Colonic mucosa (tissue), 4 donors: Measurements from ENCODE around the gene ISG20. TPM values are rescaled to one million over a fixed set of nuclear protein-coding genes. Genes with fewer than 3 reads are reported as not detected.

ENCODE experiments used
- DNase-seq: peaks from one replicate; pipeline ENCODE4 v3.0.0-alpha.2; 2020
- H3K27ac ChIP-seq: fragments of 200-600 bp; one replicate; pipeline ENCODE4 v1.8.0; 2021
- H3K27me3 ChIP-seq: fragments of 200-600 bp; one replicate; pipeline ENCODE4 v1.8.0; 2021
- H3K36me3 ChIP-seq: fragments of 200-600 bp; one replicate; pipeline ENCODE4 v1.8.0; 2021
- H3K4me1 ChIP-seq: fragments of 200-600 bp; one replicate; pipeline ENCODE4 v1.8.0; 2021; ENCODE audit warnings: mild to moderate bottlenecking
- H3K4me3 ChIP-seq: fragments of 200-600 bp; one replicate; pipeline ENCODE4 v1.8.0; 2021
- H3K9ac ChIP-seq, 2 donors: one replicate each; pipeline ENCODE4 v1.7.0; 2013; ENCODE audit warnings: control low read depth in 2 of 2, low read depth in 2 of 2, low read length in 2 of 2
- H3K9me3 ChIP-seq: fragments of 200-600 bp; one replicate; pipeline ENCODE4 v1.8.0; 2021
- intact Hi-C: fragments of 100-400 bp; cut with DNase I; formaldehyde crosslinking; loops from one replicate; pipeline ENCODE4 v1.14.1; 2022
- total RNA-seq, 2 donors: library from RNA; stranded (reverse); fragmentation: NEBNext Ultra II Directional in 1 of 2; extraction: Animal tissue kit (Norgen Biotek cat#: 25700) in 1 of 2; gene quantifications; one replicate each; pipeline ENCODE4 v1.2.1, GENCODE V29; 2021
- TF ChIP-seq, protein P1 (sequence below): fragments of 200-600 bp; IDR thresholded peaks from one replicate; pipeline ENCODE4 v1.8.0; 2022; ENCODE audit warnings: antibody characterized with exemption, mild to moderate bottlenecking
- donor health status: healthy.
- donor health status: DM: no; HTN: no; CAD: no.
- donor health status: DM: no; HTN: no; CAD: no.

The ISG20 gene
- total RNA-seq, 2 donors from 2014 or later = 43.5 to 60.5 TPM

GRCh38 chr15:88617031-88617722 is 21.6 kb upstream of the ISG20 start:
- intact Hi-C loops = loop anchor here (5.0 kb wide), 1 partner anchor 150 kb away; the partner anchor contains the start of genes MRPL46 and MRPS11
- no peak for DNase-seq
- TF ChIP-seq, protein P1, sequence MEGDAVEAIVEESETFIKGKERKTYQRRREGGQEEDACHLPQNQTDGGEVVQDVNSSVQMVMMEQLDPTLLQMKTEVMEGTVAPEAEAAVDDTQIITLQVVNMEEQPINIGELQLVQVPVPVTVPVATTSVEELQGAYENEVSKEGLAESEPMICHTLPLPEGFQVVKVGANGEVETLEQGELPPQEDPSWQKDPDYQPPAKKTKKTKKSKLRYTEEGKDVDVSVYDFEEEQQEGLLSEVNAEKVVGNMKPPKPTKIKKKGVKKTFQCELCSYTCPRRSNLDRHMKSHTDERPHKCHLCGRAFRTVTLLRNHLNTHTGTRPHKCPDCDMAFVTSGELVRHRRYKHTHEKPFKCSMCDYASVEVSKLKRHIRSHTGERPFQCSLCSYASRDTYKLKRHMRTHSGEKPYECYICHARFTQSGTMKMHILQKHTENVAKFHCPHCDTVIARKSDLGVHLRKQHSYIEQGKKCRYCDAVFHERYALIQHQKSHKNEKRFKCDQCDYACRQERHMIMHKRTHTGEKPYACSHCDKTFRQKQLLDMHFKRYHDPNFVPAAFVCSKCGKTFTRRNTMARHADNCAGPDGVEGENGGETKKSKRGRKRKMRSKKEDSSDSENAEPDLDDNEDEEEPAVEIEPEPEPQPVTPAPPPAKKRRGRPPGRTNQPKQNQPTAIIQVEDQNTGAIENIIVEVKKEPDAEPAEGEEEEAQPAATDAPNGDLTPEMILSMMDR = no peak
- Histone ChIP-seq H3K4me3 (no peak overlapping the region), H3K27me3 (no peaks in the 10 kb centered on the region), H3K27ac (no peak overlapping the region), H3K4me1 (peaks cover 4% of the 10 kb centered on the region), H3K9me3 (no peaks in the 10 kb centered on the region), H3K9ac (no peak overlapping the region), H3K36me3 (no peaks in the 10 kb centered on the region)

GRCh38 chr15:88617790-88618189 is 21.0 kb upstream of the ISG20 start:
- H3K27ac ChIP-seq = no peak overlapping the region
- intact Hi-C loops = loop anchor here (5.0 kb wide), 1 partner anchor 150 kb away; the partner anchor contains the start of genes MRPL46 and MRPS11

GRCh38 chr15:88618686-88619085 is 20.1 kb upstream of the ISG20 start:
- TF ChIP-seq, protein P1 = no peak
- intact Hi-C loops = loop anchor here (5.0 kb wide), 1 partner anchor 151 kb away; the partner anchor contains the start of genes MRPL46 and MRPS11

More at GRCh38 chr15:88617790-88618189, 21.0 kb upstream of the ISG20 start:
- no peak for DNase-seq
- Histone ChIP-seq H3K4me1 (peaks cover 7% of the 10 kb centered on the region), H3K9ac (no peak overlapping the region), H3K4me3 (no peak overlapping the region), H3K9me3 (no peaks in the 10 kb centered on the region), H3K36me3 (no peaks in the 10 kb centered on the region), H3K27me3 (no peaks in the 10 kb centered on the region)
- TF ChIP-seq, protein P1 = no peak

GRCh38 chr15:88619796-88620195 is 19.0 kb upstream of the ISG20 start:
- TF ChIP-seq, protein P1 = no peak
- Histone ChIP-seq H3K36me3 (no peaks in the 10 kb centered on the region), H3K4me1 (peaks cover 15% of the 10 kb centered on the region), H3K4me3 (no peak overlapping the region), H3K9ac (no peak overlapping the region), H3K27me3 (no peaks in the 10 kb centered on the region), H3K9me3 (no peaks in the 10 kb centered on the region), H3K27ac (no peak overlapping the region)
- intact Hi-C loops = loop anchor here (5.0 to 10.0 kb wide), 3 partner anchors 85 to 215 kb away; partner anchors contain the start of genes MRPL46 and MRPS11
- DNase-seq = no peak

More at GRCh38 chr15:88618686-88619085, 20.1 kb upstream of the ISG20 start:
- peaks cover 15% of the 10 kb centered on the region for H3K4me1 ChIP-seq
- H3K27me3 ChIP-seq = no peaks in the 10 kb centered on the region
- H3K4me3 ChIP-seq = no peak overlapping the region
- no peak overlapping the region for H3K27ac ChIP-seq
- no peaks in the 10 kb centered on the region for H3K36me3 ChIP-seq
- DNase-seq = no peak
- no peak overlapping the region for H3K9ac ChIP-seq
- H3K9me3 ChIP-seq = no peaks in the 10 kb centered on the region

DNA sequence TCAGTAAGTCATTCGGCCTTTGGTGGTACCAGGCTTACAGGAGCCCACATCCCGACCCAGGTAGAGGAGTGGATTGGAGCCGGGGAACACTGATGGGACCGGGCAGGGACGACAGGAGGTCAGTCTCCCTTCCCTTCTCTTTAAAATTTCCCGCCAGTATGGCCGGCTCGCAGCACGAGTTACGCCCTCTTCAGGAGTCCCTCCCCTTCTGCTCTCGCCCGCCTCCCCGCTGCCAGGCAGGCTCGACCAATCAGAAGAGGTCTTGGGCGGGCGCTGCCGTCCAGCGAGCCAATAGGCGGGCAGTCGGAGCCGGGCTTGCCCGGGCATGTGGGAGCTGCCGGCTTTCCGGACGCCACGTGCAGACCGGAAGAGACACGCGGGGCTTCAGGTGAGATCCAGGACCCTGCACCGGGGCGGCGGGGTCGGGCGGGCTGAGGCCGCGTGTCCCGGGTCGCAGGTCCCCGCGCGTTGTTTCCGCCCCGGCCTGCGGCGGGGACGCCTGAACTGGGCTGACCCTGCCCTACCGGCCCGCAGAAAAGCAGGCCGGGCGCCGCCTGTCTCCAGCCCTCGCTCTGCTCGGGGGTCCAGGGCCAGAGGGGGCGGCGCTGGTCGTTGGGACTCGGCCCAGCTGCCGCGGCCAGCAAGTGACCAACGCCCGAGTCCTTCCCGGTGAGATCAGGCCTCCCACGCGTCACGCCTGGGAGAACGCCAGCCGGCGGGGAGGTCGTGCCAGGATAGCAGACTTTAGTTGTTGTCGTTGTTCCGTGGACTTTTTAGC is 17.6 kb upstream of the ISG20 start, which contains the start of gene AEN:
Gene AEN, plus strand, starts transcription at position 346 of the 778 bp plus-strand sequence. CDS start 4,870 bp downstream, outside the sequence.
- Histone ChIP-seq H3K27ac (peak within 1 kb of the TSS; percentile 70), H3K9me3 (no peaks in the 10 kb centered on the region), H3K4me1 (peaks cover 15% of the 10 kb centered on the region), H3K4me3 (peak within 1 kb of the TSS; percentile 98), H3K36me3 (no peaks in the 10 kb centered on the region), H3K27me3 (no peaks in the 10 kb centered on the region), H3K9ac (peak within 1 kb of the TSS; percentile 86)
- DNase-seq = peak; percentile 96
- intact Hi-C loops = loop anchor here (10.0 kb wide), 2 partner anchors 84 to 214 kb away; no protein-coding TSS in a partner anchor
- TF ChIP-seq, protein P1 = no peak
